Measurements from ENCODE around the gene TUBGCP6. TPM values are rescaled to one million over a fixed set of nuclear protein-coding genes. Genes with fewer than 3 reads are reported as not detected.

TUBGCP6 gene
- total RNA-seq, 2 donors from 2014 or later = 52.3 to 80.1 TPM

DNA sequence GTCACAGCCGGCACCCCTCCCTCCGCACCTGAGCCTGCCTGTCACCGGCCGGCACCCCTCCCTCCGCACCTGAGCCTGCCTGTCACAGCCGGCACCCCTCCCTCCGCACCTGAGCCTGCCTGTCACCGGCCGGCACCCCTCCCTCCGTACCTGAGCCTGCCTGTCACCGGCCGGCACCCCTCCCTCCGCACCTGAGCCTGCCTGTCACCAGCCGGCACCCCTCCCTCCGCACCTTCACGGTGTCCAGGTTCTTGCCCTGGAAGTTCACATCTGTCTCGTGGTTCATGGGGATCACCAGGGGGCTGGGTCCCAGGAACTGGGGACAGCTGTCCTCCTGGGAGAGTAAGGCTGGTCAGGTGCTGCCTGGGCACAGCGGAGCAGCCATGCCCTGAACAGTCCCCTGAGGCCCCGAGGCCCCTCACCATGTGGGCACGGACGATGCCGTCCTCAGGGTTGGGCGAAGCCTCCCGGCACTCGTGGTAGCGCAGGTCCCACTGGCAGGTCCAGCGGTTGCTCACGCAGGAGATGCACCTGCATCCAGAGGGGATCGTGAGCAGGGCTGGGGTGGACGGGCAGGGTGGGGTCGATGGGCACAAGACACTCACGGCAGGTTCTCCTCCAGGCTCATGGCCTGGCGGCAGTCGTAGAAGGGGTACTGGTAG lies 40.9 kb upstream of the TUBGCP6 start:
- ATAC-seq (ENCODE audit: insufficient number of reproducible peaks, low FRiP score, low read depth) (no peak), DNase-seq (ENCODE audit: low spot score) (no peak)
- H3K4me3 ChIP-seq = no peak overlapping the region
- H3K9me3 ChIP-seq = no peaks in the 10 kb centered on the region
- no peak overlapping the region for H3K27ac ChIP-seq
- H3K27me3 ChIP-seq (replicated peaks; ENCODE audit: insufficient read depth) = no peaks in the 10 kb centered on the region
- no peaks in the 10 kb centered on the region for H3K4me1 ChIP-seq (ENCODE audit: control insufficient read depth in 1 of 2, low read depth in 2 of 2)
- H3K36me3 ChIP-seq = peaks cover 84% of the 10 kb centered on the region
- TF ChIP-seq, protein P1, sequence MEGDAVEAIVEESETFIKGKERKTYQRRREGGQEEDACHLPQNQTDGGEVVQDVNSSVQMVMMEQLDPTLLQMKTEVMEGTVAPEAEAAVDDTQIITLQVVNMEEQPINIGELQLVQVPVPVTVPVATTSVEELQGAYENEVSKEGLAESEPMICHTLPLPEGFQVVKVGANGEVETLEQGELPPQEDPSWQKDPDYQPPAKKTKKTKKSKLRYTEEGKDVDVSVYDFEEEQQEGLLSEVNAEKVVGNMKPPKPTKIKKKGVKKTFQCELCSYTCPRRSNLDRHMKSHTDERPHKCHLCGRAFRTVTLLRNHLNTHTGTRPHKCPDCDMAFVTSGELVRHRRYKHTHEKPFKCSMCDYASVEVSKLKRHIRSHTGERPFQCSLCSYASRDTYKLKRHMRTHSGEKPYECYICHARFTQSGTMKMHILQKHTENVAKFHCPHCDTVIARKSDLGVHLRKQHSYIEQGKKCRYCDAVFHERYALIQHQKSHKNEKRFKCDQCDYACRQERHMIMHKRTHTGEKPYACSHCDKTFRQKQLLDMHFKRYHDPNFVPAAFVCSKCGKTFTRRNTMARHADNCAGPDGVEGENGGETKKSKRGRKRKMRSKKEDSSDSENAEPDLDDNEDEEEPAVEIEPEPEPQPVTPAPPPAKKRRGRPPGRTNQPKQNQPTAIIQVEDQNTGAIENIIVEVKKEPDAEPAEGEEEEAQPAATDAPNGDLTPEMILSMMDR (IDR thresholded peaks at IDR 0.05) = no peak

DNA sequence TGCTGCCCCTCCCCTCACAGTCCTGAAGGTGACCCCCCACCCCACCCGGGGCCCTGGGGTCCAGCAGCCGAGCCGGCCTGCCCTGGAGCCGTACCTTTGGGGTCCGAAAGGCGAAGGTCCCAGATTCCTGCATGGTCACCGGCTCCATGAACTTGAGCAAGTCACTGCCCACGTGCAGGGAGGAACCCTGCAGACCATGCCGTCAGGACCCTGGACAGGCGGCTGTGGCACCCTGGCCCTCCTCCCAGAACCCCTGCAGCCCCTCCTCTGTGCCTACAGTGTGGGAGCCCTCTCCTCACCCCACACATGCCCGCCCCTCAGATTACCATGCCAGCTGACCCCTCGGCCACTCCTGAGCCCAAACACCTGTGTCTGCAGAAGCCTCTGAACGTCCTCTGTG lies 39.7 kb upstream of the TUBGCP6 start:
- no peak for DNase-seq (ENCODE audit: low spot score)
- no peaks in the 10 kb centered on the region for H3K27me3 ChIP-seq (replicated peaks; ENCODE audit: insufficient read depth)
- no peak overlapping the region for H3K27ac ChIP-seq
- peaks cover 84% of the 10 kb centered on the region for H3K36me3 ChIP-seq
- H3K4me3 ChIP-seq = no peak overlapping the region
- no peaks in the 10 kb centered on the region for H3K9me3 ChIP-seq
- no peaks in the 10 kb centered on the region for H3K4me1 ChIP-seq (ENCODE audit: control insufficient read depth in 1 of 2, low read depth in 2 of 2)
- no peak for ATAC-seq (ENCODE audit: insufficient number of reproducible peaks, low FRiP score, low read depth)
- TF ChIP-seq, protein P1 (IDR thresholded peaks at IDR 0.05) = no peak

DNA sequence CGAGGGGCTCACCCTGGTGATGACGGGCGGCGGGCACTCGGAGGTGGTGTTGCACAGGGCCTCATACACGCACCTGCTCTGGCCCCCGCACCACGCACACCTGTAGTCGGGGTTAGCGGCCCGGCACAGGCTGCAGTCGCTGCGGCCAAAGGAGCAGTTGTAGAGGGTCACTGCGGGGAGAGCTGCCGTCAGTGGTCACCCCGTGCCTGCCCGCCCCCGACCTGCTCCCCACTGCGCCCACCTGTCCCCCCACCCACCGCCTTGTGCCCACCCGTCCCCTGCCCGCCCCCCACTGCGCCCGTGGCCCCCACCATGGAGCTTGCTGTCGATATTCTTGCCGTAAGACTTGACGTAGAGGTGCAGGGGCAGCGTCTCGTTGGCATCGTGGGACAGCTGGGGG lies 39.0 kb upstream of the TUBGCP6 start:
- Histone ChIP-seq H3K36me3 (peaks cover 84% of the 10 kb centered on the region), H3K4me1 (ENCODE audit: control insufficient read depth in 1 of 2, low read depth in 2 of 2) (no peaks in the 10 kb centered on the region), H3K9me3 (no peaks in the 10 kb centered on the region), H3K27me3 (replicated peaks; ENCODE audit: insufficient read depth) (no peaks in the 10 kb centered on the region), H3K27ac (no peak overlapping the region), H3K4me3 (no peak overlapping the region)
- TF ChIP-seq, protein P1 (IDR thresholded peaks at IDR 0.05) = no peak
- ATAC-seq (ENCODE audit: insufficient number of reproducible peaks, low FRiP score, low read depth) (no peak), DNase-seq (ENCODE audit: low spot score) (no peak)

DNA sequence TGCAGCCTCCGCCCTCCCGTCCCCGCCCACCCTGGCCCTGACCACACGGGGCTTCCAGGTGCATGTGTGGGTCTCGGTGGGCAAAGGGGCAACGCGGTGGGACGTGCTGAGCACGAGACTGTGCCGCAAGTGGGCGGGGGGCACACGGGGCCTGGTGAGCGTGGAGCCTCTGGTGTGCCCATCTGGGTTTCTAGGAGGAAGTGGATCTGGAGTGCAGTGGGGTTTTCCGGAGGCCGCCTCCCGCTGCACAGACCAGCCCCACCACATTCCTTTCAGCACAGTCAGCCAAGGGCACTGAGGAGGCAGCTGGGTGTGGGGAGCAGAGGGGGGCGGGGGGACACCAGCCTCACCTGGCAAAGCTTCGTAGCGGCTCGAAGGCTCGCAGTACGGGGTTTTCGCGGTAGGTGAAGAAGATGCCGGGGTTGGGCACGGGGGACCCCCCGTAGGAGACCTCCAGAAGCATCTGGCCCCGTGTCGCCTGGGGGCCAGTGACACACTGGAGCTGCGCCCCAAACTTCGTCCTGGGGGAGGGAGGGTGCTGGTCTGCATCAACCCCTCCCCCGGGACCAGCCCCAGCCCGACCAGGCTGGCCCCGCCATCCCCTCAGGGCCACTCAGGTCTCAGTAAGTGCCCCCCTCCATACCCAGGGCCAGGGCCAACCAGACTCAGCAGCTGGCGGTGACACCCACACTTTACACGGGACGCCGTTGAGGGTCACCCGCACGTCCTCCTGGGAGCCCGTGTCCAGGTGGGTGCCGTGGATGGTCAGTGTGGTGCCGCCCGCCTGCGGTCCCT lies 37.7 kb upstream of the TUBGCP6 start:
- DNase-seq (ENCODE audit: low spot score) = no peak
- Histone ChIP-seq H3K27ac (no peak overlapping the region), H3K9me3 (no peaks in the 10 kb centered on the region), H3K36me3 (peaks cover 84% of the 10 kb centered on the region), H3K4me1 (ENCODE audit: control insufficient read depth in 1 of 2, low read depth in 2 of 2) (no peaks in the 10 kb centered on the region), H3K27me3 (replicated peaks; ENCODE audit: insufficient read depth) (no peaks in the 10 kb centered on the region), H3K4me3 (no peak overlapping the region)
- TF ChIP-seq, protein P1 (IDR thresholded peaks at IDR 0.05) = no peak
- no peak for ATAC-seq (ENCODE audit: insufficient number of reproducible peaks, low FRiP score, low read depth)

DNA sequence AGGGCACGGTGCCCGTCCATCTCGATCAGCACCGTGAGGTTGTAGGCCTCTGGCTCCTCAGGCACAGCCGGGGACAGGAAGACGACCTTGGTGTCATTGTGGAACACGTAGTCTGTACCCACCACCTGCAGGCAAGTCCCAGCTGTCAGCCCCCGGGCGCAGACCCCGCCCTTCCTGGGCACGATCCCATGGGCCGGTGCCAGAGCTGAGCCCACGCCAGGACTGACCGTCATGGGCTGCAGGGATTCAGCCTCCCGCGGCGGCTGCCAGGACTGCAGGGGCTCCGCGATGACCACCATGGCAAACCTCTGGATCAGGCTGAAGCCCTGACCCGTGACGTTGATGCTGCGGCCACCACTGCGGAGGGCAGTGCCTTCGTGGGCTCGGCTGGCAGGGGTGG lies 37.1 kb upstream of the TUBGCP6 start:
- Histone ChIP-seq H3K4me1 (ENCODE audit: control insufficient read depth in 1 of 2, low read depth in 2 of 2) (no peaks in the 10 kb centered on the region), H3K9me3 (no peaks in the 10 kb centered on the region), H3K36me3 (peaks cover 84% of the 10 kb centered on the region), H3K27me3 (replicated peaks; ENCODE audit: insufficient read depth) (no peaks in the 10 kb centered on the region), H3K4me3 (no peak overlapping the region), H3K27ac (no peak overlapping the region)
- ATAC-seq (ENCODE audit: insufficient number of reproducible peaks, low FRiP score, low read depth) = no peak
- TF ChIP-seq, protein P1 (IDR thresholded peaks at IDR 0.05) = no peak
- no peak for DNase-seq (ENCODE audit: low spot score)

All from thoracic aorta (tissue), 2 donors.